Measurements from ENCODE around the gene ERICH6B.

- TF ChIP-seq POLR2AphosphoS5 (IDR thresholded peaks at IDR 0.05; ENCODE audit: low read depth, low read length): no peak
- TF ChIP-seq POLR2A (IDR thresholded peaks at IDR 0.05; ENCODE audit: low read depth, low read length): no peak
These were observed 73.1 kb downstream of the ERICH6B start for GRCh38 chr13:45542391-45542790.

Data from GM12892 (cell line).